K562 (cell line): ENCODE measurements around the gene PPP1CA. TPM values are rescaled to one million over a fixed set of nuclear protein-coding genes. Genes with fewer than 3 reads are reported as not detected.
A peak's percentile ranks its signal among the peaks of the same experiment; 100 is the strongest.

Source experiments
- CREBBP ChIP-seq: IDR thresholded peaks from one replicate; pipeline ENCODE4 v1.6.1; 2012; ENCODE audit warnings: low read depth, mild to moderate bottlenecking, control low read depth, inconsistent platforms, low read length
- DPF2 ChIP-seq: fragments of 450-650 bp; IDR thresholded peaks from 2 replicates; pipeline ENCODE4 v1.6.1; 2016
- ETV6 ChIP-seq, 3 experiments: fragments of 150-350 bp in 1 of 3; sonication (generic) in 1 of 3; formaldehyde crosslinking in 1 of 3; IDR thresholded peaks; 2 replicates each; pipeline versions ENCODE4 v1.6.1 to v1.8.0; 2014 to 2022; ENCODE audit warnings: borderline replicate concordance in 2 of 3, low read depth in 2 of 3, antibody characterized with exemption in 1 of 3, low read length in 1 of 3, mild to moderate bottlenecking in 1 of 3, missing genetic modification reagents in 1 of 3
- GATA2 ChIP-seq: sonication (generic); formaldehyde crosslinking; IDR thresholded peaks from 2 replicates; pipeline ENCODE4 v1.4.0; 2020; ENCODE audit warnings: mild to moderate bottlenecking, missing genetic modification reagents
- MAZ ChIP-seq, 2 experiments: fragments of 450-650 bp in 1 of 2; sonication (generic) in 1 of 2; formaldehyde crosslinking; IDR thresholded peaks in 1 of 2; conservative IDR thresholded peaks in 1 of 2; 2 replicates each; pipeline versions ENCODE4 v1.4.0 to v1.5.0; 2020; ENCODE audit warnings: mild to moderate bottlenecking in 1 of 2, missing genetic modification reagents in 1 of 2
- MXI1 ChIP-seq: IDR thresholded peaks from 2 replicates; pipeline ENCODE4 v1.6.1; 2011; ENCODE audit warnings: low read depth, mild to moderate bottlenecking, improper control_type of control experiment, low read length
- POLR2A ChIP-seq: fragments of 450-650 bp; conservative IDR thresholded peaks from 2 replicates; pipeline ENCODE4 v1.6.1; 2016
- POLR2H ChIP-seq: IDR thresholded peaks from 2 replicates; pipeline ENCODE4 v1.6.1; 2016; ENCODE audit warnings: missing genetic modification characterization, low read depth, mild to moderate bottlenecking, control low read depth, missing compliant biosample characterization, moderate library complexity
- SAFB ChIP-seq: fragments of 200-400 bp; formaldehyde crosslinking; IDR thresholded peaks from 2 replicates; pipeline ENCODE4 v1.6.1; 2017; ENCODE audit warnings: low read depth, low read length, borderline replicate concordance
- SMARCE1 ChIP-seq: fragments of 450-650 bp; IDR thresholded peaks from 2 replicates; pipeline ENCODE4 v1.7.1; 2016; ENCODE audit warnings: mild to moderate bottlenecking
- SPI1 ChIP-seq: IDR thresholded peaks from 2 replicates; pipeline ENCODE4 v1.6.1; 2011; ENCODE audit warnings: low read depth, low read length, control low read depth, borderline replicate concordance
- SRSF9 ChIP-seq: fragments of 200-400 bp; formaldehyde crosslinking; IDR thresholded peaks from 2 replicates; pipeline ENCODE4 v1.6.1; 2017; ENCODE audit warnings: low read depth, low read length, borderline replicate concordance
- TGIF2 ChIP-seq: sonication (generic); formaldehyde crosslinking; IDR thresholded peaks from 2 replicates; pipeline ENCODE4 v1.8.1; 2022; ENCODE audit warnings: mild to moderate bottlenecking, missing genetic modification reagents, moderate library complexity
- ZKSCAN3 ChIP-seq: fragments of 250-450 bp; sonication (Bioruptor Pico); IDR thresholded peaks from 2 replicates; pipeline ENCODE4 v1.4.0; 2020
- ZNF511 ChIP-seq: sonication (generic); formaldehyde crosslinking; IDR thresholded peaks from 2 replicates; pipeline ENCODE4 v1.8.0; 2022; ENCODE audit warnings: mild to moderate bottlenecking, missing genetic modification reagents
- ZNF76 ChIP-seq: fragments of 250-450 bp; sonication (Bioruptor Pico); IDR thresholded peaks from 2 replicates; pipeline ENCODE4 v1.4.0; 2020; ENCODE audit warnings: mild to moderate bottlenecking, moderate library complexity, borderline replicate concordance
- ZNF766 ChIP-seq: fragments of 200-800 bp; sonication (Bioruptor generic); conservative IDR thresholded peaks from 2 replicates; pipeline ENCODE4 v1.6.1; 2016; ENCODE audit warnings: missing genetic modification characterization, missing compliant biosample characterization
- polyA plus RNA-seq, 8 experiments: library from polyadenylated mRNA; depleted of rRNA in 4 of 8; stranded (reverse) in 5 of 8; unstranded in 3 of 8; fragments of >200 nt; fragmentation: Nextera tagmentation in 2 of 8; fragmentation: Illumina TruSeq in 1 of 8; extraction: Ambion mirVana in 2 of 8; extraction: Trizol in 1 of 8; gene quantifications; 2 replicates each; pipeline versions ENCODE4 v1.2.1 to v1.2.3, GENCODE V29; 2011 to 2014; ENCODE audit warnings: inconsistent platforms in 1 of 8, missing spikeins in 1 of 8
- total RNA-seq, 7 experiments: library from RNA; depleted of rRNA in 6 of 7; stranded (reverse); fragments of >200 nt in 6 of 7; fragmentation: Illumina TruSeq in 2 of 7; extraction: Trizol in 2 of 7; gene quantifications; 2 replicates each; pipeline versions ENCODE4 v1.2.1 to v1.2.3, GENCODE V29; 2011 to 2021; ENCODE audit warnings: low replicate concordance in 1 of 7
- TF ChIP-seq, protein P1 (sequence below): fragments of 250-450 bp; sonication (Bioruptor Pico); IDR thresholded peaks from 2 replicates; pipeline ENCODE4 v1.9.0; 2021; ENCODE audit warnings: mild to moderate bottlenecking, inconsistent platforms
- TF ChIP-seq, protein P2 (sequence below): fragments of 200-800 bp; sonication (Bioruptor generic); IDR thresholded peaks from 2 replicates; pipeline ENCODE4 v1.6.1; 2017; ENCODE audit warnings: missing genetic modification characterization, missing compliant biosample characterization
- TF ChIP-seq, protein P3 (sequence below): sonication (generic); formaldehyde crosslinking; IDR thresholded peaks from 2 replicates; pipeline ENCODE4 v1.9.0; 2022; ENCODE audit warnings: mild to moderate bottlenecking, missing genetic modification reagents
- TF ChIP-seq, protein P4 (sequence below), 2 experiments: fragments of 200-800 bp in 1 of 2; sonication (Bioruptor generic) in 1 of 2; sonication (generic) in 1 of 2; formaldehyde crosslinking in 1 of 2; IDR thresholded peaks in 1 of 2; conservative IDR thresholded peaks in 1 of 2; 2 replicates each; pipeline versions ENCODE4 v1.5.0 to v1.6.1; 2016 to 2020; ENCODE audit warnings: missing compliant biosample characterization in 1 of 2, missing genetic modification characterization in 1 of 2, missing genetic modification reagents in 1 of 2

PPP1CA gene
- total and polyA plus RNA-seq, 9 of the 15 experiments (the other 6 are each of a cell fraction or from before 2014, with no cell fraction given): 18.2 to 242 (median 188) TPM

- TF ChIP-seq, protein P1, sequence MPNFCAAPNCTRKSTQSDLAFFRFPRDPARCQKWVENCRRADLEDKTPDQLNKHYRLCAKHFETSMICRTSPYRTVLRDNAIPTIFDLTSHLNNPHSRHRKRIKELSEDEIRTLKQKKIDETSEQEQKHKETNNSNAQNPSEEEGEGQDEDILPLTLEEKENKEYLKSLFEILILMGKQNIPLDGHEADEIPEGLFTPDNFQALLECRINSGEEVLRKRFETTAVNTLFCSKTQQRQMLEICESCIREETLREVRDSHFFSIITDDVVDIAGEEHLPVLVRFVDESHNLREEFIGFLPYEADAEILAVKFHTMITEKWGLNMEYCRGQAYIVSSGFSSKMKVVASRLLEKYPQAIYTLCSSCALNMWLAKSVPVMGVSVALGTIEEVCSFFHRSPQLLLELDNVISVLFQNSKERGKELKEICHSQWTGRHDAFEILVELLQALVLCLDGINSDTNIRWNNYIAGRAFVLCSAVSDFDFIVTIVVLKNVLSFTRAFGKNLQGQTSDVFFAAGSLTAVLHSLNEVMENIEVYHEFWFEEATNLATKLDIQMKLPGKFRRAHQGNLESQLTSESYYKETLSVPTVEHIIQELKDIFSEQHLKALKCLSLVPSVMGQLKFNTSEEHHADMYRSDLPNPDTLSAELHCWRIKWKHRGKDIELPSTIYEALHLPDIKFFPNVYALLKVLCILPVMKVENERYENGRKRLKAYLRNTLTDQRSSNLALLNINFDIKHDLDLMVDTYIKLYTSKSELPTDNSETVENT (CRISPR knock-in tag): no peak
- TF ChIP-seq ZNF76 (CRISPR knock-in tag): no peak
- TF ChIP-seq GATA2: no peak
- TF ChIP-seq SPI1: no peak
- no peak for TF ChIP-seq ETV6 (IDR thresholded peaks at IDR 0.05; ENCODE audit: borderline replicate concordance in 1 of 2, low read depth in 2 of 2, low read length in 1 of 2)
- peak; percentile 27; the same call in 1 of the 2 replicates for TF ChIP-seq ETV6 (CRISPR knock-in tag; IDR thresholded peaks at IDR 0.05; ENCODE audit: borderline replicate concordance)
- 0 out of 2 replicates have a peak, but pooled peaks have one; percentile 49 for TF ChIP-seq MXI1
- TF ChIP-seq ZNF511 (CRISPR knock-in tag): no peak
- TF ChIP-seq MAZ (CRISPR knock-in tag; conservative IDR thresholded peaks at IDR 0.05 in 1 of 2, IDR thresholded peaks at IDR 0.05 in 1 of 2): peak; percentile 68 to 78; a peak in 2 of 4 replicates
- TF ChIP-seq SAFB: no peak
- TF ChIP-seq TGIF2 (CRISPR knock-in tag): no peak
- TF ChIP-seq ZKSCAN3 (CRISPR knock-in tag): no peak
- no peak for TF ChIP-seq CREBBP
- TF ChIP-seq SMARCE1: no peak
- no peak for TF ChIP-seq POLR2H
- no peak; the same call in 1 of the 2 replicates for TF ChIP-seq POLR2A
- TF ChIP-seq, protein P2, sequence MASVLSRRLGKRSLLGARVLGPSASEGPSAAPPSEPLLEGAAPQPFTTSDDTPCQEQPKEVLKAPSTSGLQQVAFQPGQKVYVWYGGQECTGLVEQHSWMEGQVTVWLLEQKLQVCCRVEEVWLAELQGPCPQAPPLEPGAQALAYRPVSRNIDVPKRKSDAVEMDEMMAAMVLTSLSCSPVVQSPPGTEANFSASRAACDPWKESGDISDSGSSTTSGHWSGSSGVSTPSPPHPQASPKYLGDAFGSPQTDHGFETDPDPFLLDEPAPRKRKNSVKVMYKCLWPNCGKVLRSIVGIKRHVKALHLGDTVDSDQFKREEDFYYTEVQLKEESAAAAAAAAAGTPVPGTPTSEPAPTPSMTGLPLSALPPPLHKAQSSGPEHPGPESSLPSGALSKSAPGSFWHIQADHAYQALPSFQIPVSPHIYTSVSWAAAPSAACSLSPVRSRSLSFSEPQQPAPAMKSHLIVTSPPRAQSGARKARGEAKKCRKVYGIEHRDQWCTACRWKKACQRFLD: no peak
- TF ChIP-seq, protein P3, sequence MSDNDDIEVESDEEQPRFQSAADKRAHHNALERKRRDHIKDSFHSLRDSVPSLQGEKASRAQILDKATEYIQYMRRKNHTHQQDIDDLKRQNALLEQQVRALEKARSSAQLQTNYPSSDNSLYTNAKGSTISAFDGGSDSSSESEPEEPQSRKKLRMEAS: peak; percentile 54; the same call in 1 of the 2 replicates
- no peak for TF ChIP-seq SRSF9
- no peak for TF ChIP-seq ZNF766 (CRISPR knock-in tag)
- TF ChIP-seq DPF2: no peak
- TF ChIP-seq, protein P4, sequence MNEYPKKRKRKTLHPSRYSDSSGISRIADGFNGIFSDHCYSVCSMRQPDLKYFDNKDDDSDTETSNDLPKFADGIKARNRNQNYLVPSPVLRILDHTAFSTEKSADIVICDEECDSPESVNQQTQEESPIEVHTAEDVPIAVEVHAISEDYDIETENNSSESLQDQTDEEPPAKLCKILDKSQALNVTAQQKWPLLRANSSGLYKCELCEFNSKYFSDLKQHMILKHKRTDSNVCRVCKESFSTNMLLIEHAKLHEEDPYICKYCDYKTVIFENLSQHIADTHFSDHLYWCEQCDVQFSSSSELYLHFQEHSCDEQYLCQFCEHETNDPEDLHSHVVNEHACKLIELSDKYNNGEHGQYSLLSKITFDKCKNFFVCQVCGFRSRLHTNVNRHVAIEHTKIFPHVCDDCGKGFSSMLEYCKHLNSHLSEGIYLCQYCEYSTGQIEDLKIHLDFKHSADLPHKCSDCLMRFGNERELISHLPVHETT (CRISPR knock-in tag; conservative IDR thresholded peaks at IDR 0.05 in 1 of 2, IDR thresholded peaks at IDR 0.05 in 1 of 2): 0 out of 4 replicates have a peak, but pooled peaks of 1 of the 2 experiments have one; percentile 29
Measured at GRCh38 chr11:67420646-67421429, 19.2 kb upstream of the PPP1CA start (continued).
